IMR-90 (cell line): ENCODE data around the gene PLXDC2. TPM values are rescaled to one million over a fixed set of nuclear protein-coding genes. Genes with fewer than 3 reads are reported as not detected.

Experiments used
- ATAC-seq: fragments of 200-7000 bp; cut with Tn5 transposase; 2 replicates; pipeline ENCODE4 v1.9.1; 2020; ENCODE audit warnings: low read depth, mild to moderate bottlenecking, moderate library complexity
- BruUV-seq: library from RNA; stranded (reverse); fragments of 400-500 nt; replicated peaks from 2 replicates; lab custom pipeline; 2021; lab: Mats Ljungman, UMichigan
- CTCF ChIA-PET: fragments of 300-600 bp; formaldehyde crosslinking; extraction: SDS; loops from one replicate; lab custom pipeline; 2021; ENCODE audit warnings: antibody characterized with exemption; lab: Yijun Ruan, JAX
- POLR2A ChIA-PET: fragments of 300-600 bp; sonication (Branson Sonifier 250); formaldehyde crosslinking; loops from one replicate; lab custom pipeline; 2022; ENCODE audit warnings: antibody characterized with exemption; ENCODE audit not compliant: unreplicated experiment; lab: Charles Lee
- DNase-seq: peaks from one replicate; pipeline ENCODE4 v3.0.0; 2013
- H2AFZ ChIP-seq: replicated peaks from 2 replicates; pipeline ENCODE3; 2013; ENCODE audit warnings: low read length, mild to moderate bottlenecking; ENCODE audit not compliant: poor library complexity
- H2AK5ac ChIP-seq: 2 replicates; pipeline ENCODE4 v1.6.1; 2013; ENCODE audit warnings: low read depth, low read length, inconsistent platforms
- H2AK9ac ChIP-seq: replicated peaks from 2 replicates; pipeline ENCODE3; 2013; ENCODE audit warnings: mild to moderate bottlenecking, low read depth, low read length, moderate library complexity; ENCODE audit not compliant: poor library complexity
- H2BK120ac ChIP-seq: 2 replicates; pipeline ENCODE4 v1.6.1; 2013; ENCODE audit warnings: low read depth, low read length, inconsistent platforms
- H2BK15ac ChIP-seq: 3 replicates; pipeline ENCODE4 v1.6.1; 2013; ENCODE audit warnings: low read depth, low read length, inconsistent platforms
- H2BK20ac ChIP-seq: 2 replicates; pipeline ENCODE4 v1.6.1; 2013; ENCODE audit warnings: low read depth, mild to moderate bottlenecking, inconsistent platforms, low read length, moderate library complexity
- H2BK5ac ChIP-seq: 2 replicates; pipeline ENCODE4 v1.6.1; 2013; ENCODE audit warnings: mild to moderate bottlenecking, low read depth, low read length, inconsistent platforms; ENCODE audit not compliant: poor library complexity, severe bottlenecking
- H3K14ac ChIP-seq: replicated peaks from 2 replicates; pipeline ENCODE4 v1.6.1; 2013; ENCODE audit warnings: low read depth, low read length, inconsistent platforms
- H3K18ac ChIP-seq: 2 replicates; pipeline ENCODE4 v1.6.1; 2013; ENCODE audit warnings: low read depth, low read length, control low read depth
- H3K23ac ChIP-seq: 2 replicates; pipeline ENCODE4 v1.6.1; 2013; ENCODE audit warnings: low read depth, low read length, inconsistent platforms
- H3K27ac ChIP-seq: 2 replicates; pipeline ENCODE4 v1.5.1; 2013; ENCODE audit warnings: mild to moderate bottlenecking, control low read depth, low read length; ENCODE audit not compliant: insufficient read depth
- H3K27me3 ChIP-seq: 2 replicates; pipeline ENCODE4 v1.6.1; 2013; ENCODE audit warnings: low read length; ENCODE audit not compliant: control insufficient read depth, insufficient read depth
- H3K36me3 ChIP-seq: 2 replicates; pipeline ENCODE4 v1.6.1; 2013; ENCODE audit warnings: low read length, mixed read lengths; ENCODE audit not compliant: control insufficient read depth, insufficient read depth
- H3K4ac ChIP-seq: 2 replicates; pipeline ENCODE4 v1.6.1; 2013; ENCODE audit warnings: low read depth, low read length, inconsistent platforms
- H3K4me1 ChIP-seq: 2 replicates; pipeline ENCODE4 v1.6.1; 2013; ENCODE audit warnings: low read length, mixed read lengths; ENCODE audit not compliant: control insufficient read depth, insufficient read depth
- H3K4me2 ChIP-seq: 2 replicates; pipeline ENCODE4 v1.6.1; 2013; ENCODE audit warnings: low read depth, mild to moderate bottlenecking, control low read depth, low read length, moderate library complexity
- H3K4me3 ChIP-seq: 2 replicates; pipeline ENCODE4 v1.5.1; 2013; ENCODE audit warnings: low read depth, mild to moderate bottlenecking, control low read depth, low read length, moderate library complexity; ENCODE audit not compliant: insufficient read depth
- H3K56ac ChIP-seq: 2 replicates; pipeline ENCODE4 v1.6.1; 2013; ENCODE audit warnings: low read length, inconsistent platforms; ENCODE audit not compliant: insufficient read depth; ENCODE audit errors: extremely low read depth
- H3K79me1 ChIP-seq, 2 experiments: 2 replicates each; pipeline ENCODE4 v1.6.1; 2013; ENCODE audit warnings: low read length in 2 of 2, inconsistent platforms in 1 of 2, low read depth in 1 of 2
- H3K9ac ChIP-seq: 2 replicates; pipeline ENCODE4 v1.6.1; 2013; ENCODE audit warnings: low read depth, low read length, control low read depth
- H3K9me1 ChIP-seq: 2 replicates; pipeline ENCODE4 v1.6.1; 2013; ENCODE audit warnings: low read length, inconsistent platforms; ENCODE audit not compliant: insufficient read depth
- H3K9me3 ChIP-seq: 2 replicates; pipeline ENCODE4 v1.6.1; 2013; ENCODE audit warnings: low read length; ENCODE audit not compliant: control insufficient read depth, insufficient read depth
- H4K20me1 ChIP-seq: 2 replicates; pipeline ENCODE4 v1.6.1; 2013; ENCODE audit warnings: low read length, inconsistent platforms; ENCODE audit not compliant: insufficient read depth
- H4K5ac ChIP-seq: 2 replicates; pipeline ENCODE4 v1.6.1; 2013; ENCODE audit warnings: mild to moderate bottlenecking, low read depth, low read length, control low read depth
- H4K8ac ChIP-seq, 2 experiments: 2 replicates each; pipeline ENCODE4 v1.6.1; 2013; ENCODE audit warnings: low read depth in 2 of 2, low read length in 2 of 2, control low read depth in 1 of 2, inconsistent platforms in 1 of 2
- H4K91ac ChIP-seq: 2 replicates; pipeline ENCODE4 v1.6.1; 2013; ENCODE audit warnings: low read depth, low read length, inconsistent platforms; ENCODE audit not compliant: insufficient read depth
- BHLHE40 ChIP-seq: fragments of 150-350 bp; IDR thresholded peaks from 2 replicates; pipeline ENCODE4 v1.6.1; 2016; ENCODE audit warnings: mild to moderate bottlenecking, low read depth, low read length
- CEBPB ChIP-seq: IDR thresholded peaks from 2 replicates; pipeline ENCODE4 v1.6.1; 2012; ENCODE audit warnings: low read depth, low read length, improper control_type of control experiment
- CHD1 ChIP-seq: IDR thresholded peaks from 2 replicates; pipeline ENCODE4 v1.6.1; 2012; ENCODE audit warnings: low read depth, low read length, improper control_type of control experiment
- ELK1 ChIP-seq: fragments of 150-350 bp; IDR thresholded peaks from 2 replicates; pipeline ENCODE4 v1.6.1; 2016; ENCODE audit warnings: low read depth, mild to moderate bottlenecking, low read length, moderate library complexity, borderline replicate concordance
- FOS ChIP-seq: fragments of 150-350 bp; IDR thresholded peaks from 2 replicates; pipeline ENCODE4 v1.6.1; 2016; ENCODE audit warnings: low read depth, low read length
- MAFK ChIP-seq: IDR thresholded peaks from 2 replicates; pipeline ENCODE4 v1.6.1; 2012; ENCODE audit warnings: low read depth, low read length, improper control_type of control experiment
- MAZ ChIP-seq: IDR thresholded peaks from 2 replicates; pipeline ENCODE4 v1.6.1; 2012; ENCODE audit warnings: low read depth, mild to moderate bottlenecking, low read length, improper control_type of control experiment, moderate library complexity, borderline replicate concordance
- MXI1 ChIP-seq: IDR thresholded peaks from 2 replicates; pipeline ENCODE4 v1.6.1; 2012; ENCODE audit warnings: low read depth, mild to moderate bottlenecking, low read length, moderate library complexity, borderline replicate concordance
- NFE2L2 ChIP-seq: fragments of 150-350 bp; IDR thresholded peaks from 2 replicates; pipeline ENCODE4 v1.6.1; 2016; ENCODE audit warnings: low read depth, mild to moderate bottlenecking, low read length
- POLR2A ChIP-seq: IDR thresholded peaks from 2 replicates; pipeline ENCODE4 v1.6.1; 2012; ENCODE audit warnings: mild to moderate bottlenecking, low read depth, low read length
- RAD21 ChIP-seq: IDR thresholded peaks from 2 replicates; pipeline ENCODE4 v1.6.1; 2012; ENCODE audit warnings: low read length, improper control_type of control experiment
- RCOR1 ChIP-seq: IDR thresholded peaks from 2 replicates; pipeline ENCODE4 v1.6.1; 2012; ENCODE audit warnings: mild to moderate bottlenecking, low read length, improper control_type of control experiment; ENCODE audit not compliant: insufficient replicate concordance
- RFX5 ChIP-seq: IDR thresholded peaks from 2 replicates; pipeline ENCODE4 v1.8.0; 2012; ENCODE audit warnings: low read depth, mild to moderate bottlenecking, low read length, moderate library complexity
- SMC3 ChIP-seq: fragments of 150-350 bp; IDR thresholded peaks from 2 replicates; pipeline ENCODE4 v1.6.1; 2016; ENCODE audit warnings: low read depth, mild to moderate bottlenecking, antibody characterized with exemption, low read length, moderate library complexity
- USF2 ChIP-seq: fragments of 150-350 bp; IDR thresholded peaks from 2 replicates; pipeline ENCODE4 v1.6.1; 2017; ENCODE audit warnings: mild to moderate bottlenecking, antibody characterized with exemption, low read length, low read depth
- WGBS, 2 experiments: methylation state at CpG; one replicate each; pipeline versions ENCODE4 v1.1.5 to v1.1.7; 2013; ENCODE audit warnings: missing lambda C conversion rate in 2 of 2; ENCODE audit not compliant: insufficient read length in 1 of 2; ENCODE audit errors: extremely low coverage in 2 of 2; 5-methylcytosine and 5-hydroxymethylcytosine counted together
- dilution Hi-C: fragments of 300-500 bp; cut with HindIII; formaldehyde crosslinking; loops from one replicate; pipeline ENCODE4 v1.14.3; 2018; ENCODE audit warnings: low sequenced_read_pairs; ENCODE audit not compliant: unreplicated experiment
- in situ Hi-C: fragments of 300-500 bp; cut with MboI; formaldehyde crosslinking; loops from 3 replicates; pipeline ENCODE4 v1.14.3; 2019; ENCODE audit warnings: low sequenced_read_pairs, inconsistent platforms, mixed read lengths
- intact Hi-C: fragments of 100-400 bp; cut with micrococcal nuclease; formaldehyde crosslinking; loops from 2 replicates; pipeline ENCODE4 v1.10.0; 2022
- polyA plus RNA-seq, 3 experiments: library from polyadenylated mRNA; depleted of rRNA; stranded (reverse); fragments of >200 nt; gene quantifications; 2 replicates each; pipeline ENCODE4 v1.2.3, GENCODE V29; 2012; ENCODE audit warnings: low replicate concordance in 1 of 3
- total RNA-seq: library from RNA; depleted of rRNA; stranded (reverse); fragments of >200 nt; gene quantifications from 2 replicates; pipeline ENCODE4 v1.2.3, GENCODE V29; 2012
- TF ChIP-seq, protein P1 (sequence below): conservative IDR thresholded peaks from 2 replicates; pipeline ENCODE4 v1.5.1; 2012; ENCODE audit warnings: mild to moderate bottlenecking, low read depth, low read length, improper control_type of control experiment

Gene PLXDC2
- total and polyA plus RNA-seq, 2 of the 4 experiments (the other 2 are of a cell fraction): 3.2 to 6.1 TPM

DNA sequence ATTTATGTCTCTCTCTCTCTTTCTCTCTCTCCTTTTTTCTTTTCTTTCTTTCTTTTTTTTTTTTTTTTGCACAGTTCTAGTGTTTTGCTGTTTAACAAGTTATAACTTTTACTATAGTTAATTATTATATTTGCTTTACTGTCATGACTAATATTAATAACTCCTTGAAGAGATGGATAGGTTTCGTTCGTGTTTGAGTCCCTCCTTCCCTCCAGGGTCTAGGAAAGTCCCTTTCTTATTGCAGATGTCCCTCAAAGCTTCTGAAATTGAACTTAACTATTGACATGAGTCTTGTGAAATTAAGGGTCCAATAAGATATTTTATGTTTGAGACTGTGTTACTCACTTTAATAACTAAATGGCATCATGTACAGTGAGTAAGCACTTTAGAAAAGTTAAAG is 131.4 kb downstream of the PLXDC2 start:
- H4K20me1 ChIP-seq: no peaks in the 10 kb centered on the region
- no peaks in the 10 kb centered on the region for H3K4me1 ChIP-seq
- no peak overlapping the region for H4K8ac ChIP-seq
- H2BK120ac ChIP-seq: no peak overlapping the region
- no peaks in the 10 kb centered on the region for H3K79me1 ChIP-seq
- H3K27me3 ChIP-seq: no peaks in the 10 kb centered on the region
- dilution Hi-C loops (no loop called here), intact Hi-C loops (no loop called here), in situ Hi-C loops (no loop called here)
- no peak overlapping the region for H3K4ac ChIP-seq
- no peak overlapping the region for H2AK9ac ChIP-seq
- TF ChIP-seq BHLHE40: no peak
- TF ChIP-seq FOS: no peak
- TF ChIP-seq SMC3: no peak
- TF ChIP-seq RCOR1: no peak
- no peak for TF ChIP-seq MXI1
- no peak for TF ChIP-seq MAZ
- TF ChIP-seq, protein P1, sequence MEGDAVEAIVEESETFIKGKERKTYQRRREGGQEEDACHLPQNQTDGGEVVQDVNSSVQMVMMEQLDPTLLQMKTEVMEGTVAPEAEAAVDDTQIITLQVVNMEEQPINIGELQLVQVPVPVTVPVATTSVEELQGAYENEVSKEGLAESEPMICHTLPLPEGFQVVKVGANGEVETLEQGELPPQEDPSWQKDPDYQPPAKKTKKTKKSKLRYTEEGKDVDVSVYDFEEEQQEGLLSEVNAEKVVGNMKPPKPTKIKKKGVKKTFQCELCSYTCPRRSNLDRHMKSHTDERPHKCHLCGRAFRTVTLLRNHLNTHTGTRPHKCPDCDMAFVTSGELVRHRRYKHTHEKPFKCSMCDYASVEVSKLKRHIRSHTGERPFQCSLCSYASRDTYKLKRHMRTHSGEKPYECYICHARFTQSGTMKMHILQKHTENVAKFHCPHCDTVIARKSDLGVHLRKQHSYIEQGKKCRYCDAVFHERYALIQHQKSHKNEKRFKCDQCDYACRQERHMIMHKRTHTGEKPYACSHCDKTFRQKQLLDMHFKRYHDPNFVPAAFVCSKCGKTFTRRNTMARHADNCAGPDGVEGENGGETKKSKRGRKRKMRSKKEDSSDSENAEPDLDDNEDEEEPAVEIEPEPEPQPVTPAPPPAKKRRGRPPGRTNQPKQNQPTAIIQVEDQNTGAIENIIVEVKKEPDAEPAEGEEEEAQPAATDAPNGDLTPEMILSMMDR: no peak
- no peak for TF ChIP-seq ELK1
- no peak for TF ChIP-seq NFE2L2
- no peak for TF ChIP-seq RFX5
- TF ChIP-seq MAFK: no peak
- TF ChIP-seq CHD1: no peak
- no peak for TF ChIP-seq RAD21
- no peak for TF ChIP-seq POLR2A
- no peak for TF ChIP-seq USF2
- TF ChIP-seq CEBPB: no peak
- no peak overlapping the region for H3K4me3 ChIP-seq
- no peak overlapping the region for H4K5ac ChIP-seq
- no TSS peak for BruUV-seq
- no peak overlapping the region for H2BK15ac ChIP-seq
- no peak overlapping the region for H3K56ac ChIP-seq
- no peak for ATAC-seq
- POLR2A ChIA-PET: no interaction called here
- no peak overlapping the region for H2AK5ac ChIP-seq
- no CpG with 5 or more reads among the region's 2 CpGs for WGBS, 2 experiments
- no peak overlapping the region for H2BK5ac ChIP-seq
- no peak overlapping the region for H3K4me2 ChIP-seq
- no peak overlapping the region for H3K14ac ChIP-seq
- DNase-seq: no peak
- H3K9ac ChIP-seq: no peak overlapping the region
- no peak overlapping the region for H2BK20ac ChIP-seq
- H3K9me3 ChIP-seq: no peaks in the 10 kb centered on the region
- H3K9me1 ChIP-seq: no peaks in the 10 kb centered on the region
- no peaks in the 10 kb centered on the region for H3K36me3 ChIP-seq
- H4K91ac ChIP-seq: no peak overlapping the region
- no peak overlapping the region for H3K27ac ChIP-seq
- H2AFZ ChIP-seq: no peak overlapping the region
- no peak overlapping the region for H3K23ac ChIP-seq
- H3K18ac ChIP-seq: no peak overlapping the region
- CTCF ChIA-PET: no interaction called here
